ENCODE data around the gene UROC1.

DNA sequence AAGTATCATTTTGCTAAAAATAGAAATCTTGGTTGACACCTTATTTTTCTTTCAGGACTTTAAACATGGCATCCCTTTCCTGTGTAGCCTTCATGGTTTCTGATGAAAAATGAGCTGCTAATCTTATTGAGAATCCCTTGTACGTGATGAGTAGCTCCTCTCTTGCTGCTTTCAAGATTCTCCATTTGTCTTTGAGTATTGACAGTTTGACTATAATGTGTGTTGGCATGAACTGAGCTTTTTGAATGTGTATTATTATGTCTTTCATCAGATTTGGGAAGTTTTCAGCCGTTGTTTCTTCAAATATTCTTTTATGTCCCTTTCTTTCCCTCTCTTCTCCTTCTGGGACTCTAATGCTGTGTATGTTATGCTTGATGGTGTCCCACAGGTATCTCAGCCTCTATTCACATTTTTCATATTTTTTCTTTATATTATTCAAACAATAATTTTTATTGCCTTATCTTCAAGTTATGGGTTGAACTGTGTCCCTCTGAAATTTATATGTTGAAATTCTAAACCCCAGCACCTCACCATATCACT lies 45.2 kb upstream of the UROC1 start:
- TF ChIP-seq POLR2A (IDR thresholded peaks at IDR 0.05), result no peak
- TF ChIP-seq, protein P1, sequence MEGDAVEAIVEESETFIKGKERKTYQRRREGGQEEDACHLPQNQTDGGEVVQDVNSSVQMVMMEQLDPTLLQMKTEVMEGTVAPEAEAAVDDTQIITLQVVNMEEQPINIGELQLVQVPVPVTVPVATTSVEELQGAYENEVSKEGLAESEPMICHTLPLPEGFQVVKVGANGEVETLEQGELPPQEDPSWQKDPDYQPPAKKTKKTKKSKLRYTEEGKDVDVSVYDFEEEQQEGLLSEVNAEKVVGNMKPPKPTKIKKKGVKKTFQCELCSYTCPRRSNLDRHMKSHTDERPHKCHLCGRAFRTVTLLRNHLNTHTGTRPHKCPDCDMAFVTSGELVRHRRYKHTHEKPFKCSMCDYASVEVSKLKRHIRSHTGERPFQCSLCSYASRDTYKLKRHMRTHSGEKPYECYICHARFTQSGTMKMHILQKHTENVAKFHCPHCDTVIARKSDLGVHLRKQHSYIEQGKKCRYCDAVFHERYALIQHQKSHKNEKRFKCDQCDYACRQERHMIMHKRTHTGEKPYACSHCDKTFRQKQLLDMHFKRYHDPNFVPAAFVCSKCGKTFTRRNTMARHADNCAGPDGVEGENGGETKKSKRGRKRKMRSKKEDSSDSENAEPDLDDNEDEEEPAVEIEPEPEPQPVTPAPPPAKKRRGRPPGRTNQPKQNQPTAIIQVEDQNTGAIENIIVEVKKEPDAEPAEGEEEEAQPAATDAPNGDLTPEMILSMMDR (IDR thresholded peaks at IDR 0.05), result no peak

Data from body of pancreas (tissue), 4 donors.